ENCODE data around the gene GRAMD4. TPM values are rescaled to one million over a fixed set of nuclear protein-coding genes. Genes with fewer than 3 reads are reported as not detected.
"Not testable (repeated sequence)": the region's sequence is repeated elsewhere in the genome, so short reads cannot be mapped to it uniquely, and the experiment has no call there.

Gene GRAMD4
- total RNA-seq, 1 donor from 2014 or later = 77.6 TPM

GRCh38 chr22:46618667-46619066 lies 1.5 kb upstream of the GRAMD4 start:
- Histone ChIP-seq H3K36me3 (no peaks in the 10 kb centered on the region), H3K4me1 (peaks cover 75% of the 10 kb centered on the region), H3K4me3 (no peak overlapping the region), H3K27ac (replicated peaks) (peak overlapping the region; percentile 87), H3K9me3 (replicated peaks) (no peaks in the 10 kb centered on the region), H3K27me3 (ENCODE audit: low read depth) (no peaks in the 10 kb centered on the region)
- intact Hi-C loops (cut with micrococcal nuclease) = no loop called here
- DNase-seq = peak; percentile 60
- TF ChIP-seq, protein P1, sequence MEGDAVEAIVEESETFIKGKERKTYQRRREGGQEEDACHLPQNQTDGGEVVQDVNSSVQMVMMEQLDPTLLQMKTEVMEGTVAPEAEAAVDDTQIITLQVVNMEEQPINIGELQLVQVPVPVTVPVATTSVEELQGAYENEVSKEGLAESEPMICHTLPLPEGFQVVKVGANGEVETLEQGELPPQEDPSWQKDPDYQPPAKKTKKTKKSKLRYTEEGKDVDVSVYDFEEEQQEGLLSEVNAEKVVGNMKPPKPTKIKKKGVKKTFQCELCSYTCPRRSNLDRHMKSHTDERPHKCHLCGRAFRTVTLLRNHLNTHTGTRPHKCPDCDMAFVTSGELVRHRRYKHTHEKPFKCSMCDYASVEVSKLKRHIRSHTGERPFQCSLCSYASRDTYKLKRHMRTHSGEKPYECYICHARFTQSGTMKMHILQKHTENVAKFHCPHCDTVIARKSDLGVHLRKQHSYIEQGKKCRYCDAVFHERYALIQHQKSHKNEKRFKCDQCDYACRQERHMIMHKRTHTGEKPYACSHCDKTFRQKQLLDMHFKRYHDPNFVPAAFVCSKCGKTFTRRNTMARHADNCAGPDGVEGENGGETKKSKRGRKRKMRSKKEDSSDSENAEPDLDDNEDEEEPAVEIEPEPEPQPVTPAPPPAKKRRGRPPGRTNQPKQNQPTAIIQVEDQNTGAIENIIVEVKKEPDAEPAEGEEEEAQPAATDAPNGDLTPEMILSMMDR (IDR thresholded peaks at IDR 0.05; ENCODE audit: borderline replicate concordance) = no peak

- no peak for DNase-seq
- TF ChIP-seq, protein P1 (IDR thresholded peaks at IDR 0.05; ENCODE audit: borderline replicate concordance) = no peak
- Histone ChIP-seq H3K4me1 (peaks cover 75% of the 10 kb centered on the region), H3K4me3 (peak overlapping the region; percentile 11), H3K27me3 (ENCODE audit: low read depth) (no peaks in the 10 kb centered on the region), H3K9me3 (replicated peaks) (no peaks in the 10 kb centered on the region), H3K27ac (replicated peaks) (peak overlapping the region; percentile 87), H3K36me3 (no peaks in the 10 kb centered on the region)
- intact Hi-C loops (cut with micrococcal nuclease) = no loop called here
Observed at GRCh38 chr22:46619240-46619829, 851 bp upstream of the GRAMD4 start.

DNA sequence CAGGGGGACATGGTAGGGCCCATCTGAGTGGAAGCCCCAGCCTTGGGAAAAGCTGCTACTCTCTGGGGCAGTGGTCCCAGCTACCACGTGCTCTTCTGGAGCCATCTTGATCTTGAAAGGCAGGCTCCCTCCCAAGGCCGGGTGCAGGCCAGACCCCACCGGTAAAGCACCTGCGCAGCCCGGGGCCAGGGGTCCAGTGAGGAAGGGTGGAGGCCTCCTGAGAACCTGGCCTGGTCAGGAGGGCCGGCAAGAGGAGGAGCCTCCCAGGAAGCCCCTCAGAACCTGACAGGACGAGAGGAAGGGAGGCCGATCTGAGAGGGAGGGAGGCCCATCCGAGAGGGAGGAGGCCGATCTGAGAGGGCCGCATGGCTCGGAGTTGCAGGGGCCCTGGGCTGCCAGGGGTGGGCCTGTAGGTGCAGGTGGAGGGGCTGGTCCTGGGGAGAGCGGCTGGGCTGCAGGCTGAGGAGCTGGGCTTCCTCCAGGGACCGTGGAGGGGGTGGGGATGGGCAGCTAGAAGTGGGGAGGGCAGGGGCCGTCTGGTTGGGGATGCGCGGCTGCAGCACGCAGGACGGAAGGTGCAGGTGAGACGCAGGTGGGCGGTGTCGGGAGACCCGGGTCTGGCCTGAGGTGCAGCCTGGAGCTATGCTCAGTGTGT lies 529 bp downstream of the GRAMD4 start:
- Histone ChIP-seq H3K36me3 (no peaks in the 10 kb centered on the region), H3K27me3 (ENCODE audit: low read depth) (no peaks in the 10 kb centered on the region), H3K27ac (replicated peaks) (peak overlapping the region; percentile 87), H3K4me3 (no peak overlapping the region), H3K4me1 (peaks cover 84% of the 10 kb centered on the region), H3K9me3 (replicated peaks) (no peaks in the 10 kb centered on the region)
- TF ChIP-seq, protein P1 (IDR thresholded peaks at IDR 0.05; ENCODE audit: borderline replicate concordance) = no peak
- DNase-seq = no peak
- intact Hi-C loops (cut with micrococcal nuclease) = no loop called here

DNA sequence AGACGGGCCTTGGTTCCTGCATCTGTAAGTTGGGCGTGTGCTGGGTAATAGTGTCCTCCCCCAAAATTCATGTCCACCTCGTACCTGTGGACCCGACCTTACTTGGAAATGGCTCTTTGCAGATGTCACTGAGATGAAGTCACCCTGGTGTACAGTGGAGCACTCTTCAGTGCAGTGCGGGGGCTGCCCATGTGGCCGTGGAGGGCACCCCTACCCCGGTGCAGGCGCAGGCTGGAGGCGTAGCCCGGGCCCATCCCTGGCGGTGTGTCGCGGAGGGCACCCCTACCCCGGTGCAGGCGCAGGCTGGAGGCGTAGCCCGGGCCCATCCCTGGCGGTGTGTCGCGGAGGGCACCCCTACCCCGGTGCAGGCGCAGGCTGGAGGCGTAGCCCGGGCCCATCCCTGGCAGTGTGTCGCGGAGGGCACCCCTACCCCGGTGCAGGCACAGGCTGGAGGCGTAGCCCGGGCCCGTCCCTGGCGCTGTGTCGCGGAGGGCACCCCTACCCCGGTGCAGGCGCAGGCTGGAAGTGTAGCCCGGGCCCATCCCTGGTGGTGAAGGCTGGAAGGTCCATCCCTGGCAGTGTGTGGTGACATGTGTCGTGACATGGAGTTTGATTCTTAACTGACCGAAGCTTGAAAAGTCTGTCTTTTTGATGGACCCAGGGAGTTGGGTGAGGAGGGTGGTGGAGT lies 1.2 kb downstream of the GRAMD4 start:
- H3K9me3 ChIP-seq (replicated peaks); H3K27me3 ChIP-seq (ENCODE audit: low read depth); intact Hi-C loops (cut with micrococcal nuclease); DNase-seq; H3K4me3 ChIP-seq; H3K36me3 ChIP-seq: not testable (repeated sequence)
- Histone ChIP-seq H3K27ac (replicated peaks) (peak overlapping the region; percentile 87), H3K4me1 (peaks cover 91% of the 10 kb centered on the region)

DNA sequence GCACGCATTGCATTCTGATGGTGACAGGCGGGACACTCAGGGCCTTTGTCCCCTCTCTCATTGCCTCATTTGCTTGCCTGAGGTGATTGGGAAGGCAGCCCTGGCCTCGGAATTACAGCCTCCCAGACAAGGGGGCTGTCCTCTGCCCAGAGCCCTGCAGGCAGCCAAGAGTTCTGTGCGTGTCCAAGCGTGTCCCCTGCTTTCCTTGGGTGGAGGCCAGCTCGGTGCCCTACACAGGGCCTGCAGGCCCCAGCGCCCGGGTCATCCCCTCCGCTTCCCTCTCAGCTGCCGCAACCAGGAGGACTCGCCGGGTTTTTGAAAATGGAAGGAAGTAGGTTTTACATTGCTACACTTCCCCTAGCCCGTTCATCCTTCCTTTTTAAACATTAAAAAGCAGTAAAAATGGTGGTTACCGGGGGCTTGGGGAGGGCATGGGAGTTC lies 1.9 kb downstream of the GRAMD4 start:
- TF ChIP-seq, protein P1 (IDR thresholded peaks at IDR 0.05; ENCODE audit: borderline replicate concordance) = no peak
- H3K36me3 ChIP-seq = peaks cover 5% of the 10 kb centered on the region
- peaks cover 98% of the 10 kb centered on the region for H3K4me1 ChIP-seq
- H3K4me3 ChIP-seq = peak overlapping the region; percentile 33
- DNase-seq = peak; percentile 84
- peak overlapping the region; percentile 87 for H3K27ac ChIP-seq (replicated peaks)
- no peaks in the 10 kb centered on the region for H3K9me3 ChIP-seq (replicated peaks)
- no peaks in the 10 kb centered on the region for H3K27me3 ChIP-seq (ENCODE audit: low read depth)
- intact Hi-C loops (cut with micrococcal nuclease) = no loop called here
